GM18505 (cell line): ENCODE data around the gene TBC1D5.

Source experiments
- ATAC-seq: cut with Tn5 transposase; IDR thresholded peaks from one replicate; pipeline ENCODE4 v1.9.1; 2021; ENCODE audit not compliant: unreplicated experiment
- POLR2A ChIP-seq: IDR thresholded peaks from 4 replicates; pipeline ENCODE4 v1.6.1; 2011; ENCODE audit warnings: borderline replicate concordance; ENCODE audit not compliant: insufficient read depth, insufficient read length; ENCODE audit errors: extremely low read depth

TBC1D5 gene

DNA sequence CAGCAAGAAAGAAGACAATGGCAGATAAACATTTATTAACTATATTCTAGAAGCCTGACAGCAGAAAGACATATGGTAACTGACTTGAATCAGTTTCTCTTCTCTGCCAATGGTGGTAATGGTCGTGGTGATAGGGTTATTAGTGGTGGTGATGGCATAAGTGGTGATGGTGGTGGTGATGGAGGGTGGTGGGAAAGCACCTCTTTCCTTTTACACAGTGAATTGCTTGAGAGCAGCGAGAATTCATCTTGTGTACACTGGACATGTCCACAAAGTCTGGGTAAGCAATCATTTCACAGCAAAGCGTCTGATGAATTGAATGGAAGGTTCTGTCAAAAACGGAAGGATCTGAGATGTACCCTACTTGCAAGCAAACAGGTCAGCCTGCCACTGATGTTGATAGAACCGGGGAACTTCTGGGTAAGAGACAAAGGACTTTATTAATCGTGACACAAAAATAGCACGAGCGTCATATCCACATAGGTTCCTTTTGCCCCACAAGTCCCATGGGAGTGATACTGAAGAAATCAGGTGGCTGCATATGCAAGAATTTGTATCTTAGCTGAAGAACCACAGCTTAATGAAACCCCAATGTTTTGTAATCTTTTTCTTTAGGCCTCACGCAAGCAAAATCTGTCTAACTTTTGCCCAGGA, 23.5 kb upstream of the TBC1D5 start:
- TF ChIP-seq POLR2A = no peak
- ATAC-seq = peak; percentile 66

- no peak for TF ChIP-seq POLR2A
Measured at GRCh38 chr3:17761563-17761962, 19.1 kb upstream of the TBC1D5 start.

GRCh38 chr3:17759901-17760300, 17.5 kb upstream of the TBC1D5 start:
- no peak for ATAC-seq
- no peak for TF ChIP-seq POLR2A

More at GRCh38 chr3:17761563-17761962, 19.1 kb upstream of the TBC1D5 start:
- ATAC-seq = no peak

DNA sequence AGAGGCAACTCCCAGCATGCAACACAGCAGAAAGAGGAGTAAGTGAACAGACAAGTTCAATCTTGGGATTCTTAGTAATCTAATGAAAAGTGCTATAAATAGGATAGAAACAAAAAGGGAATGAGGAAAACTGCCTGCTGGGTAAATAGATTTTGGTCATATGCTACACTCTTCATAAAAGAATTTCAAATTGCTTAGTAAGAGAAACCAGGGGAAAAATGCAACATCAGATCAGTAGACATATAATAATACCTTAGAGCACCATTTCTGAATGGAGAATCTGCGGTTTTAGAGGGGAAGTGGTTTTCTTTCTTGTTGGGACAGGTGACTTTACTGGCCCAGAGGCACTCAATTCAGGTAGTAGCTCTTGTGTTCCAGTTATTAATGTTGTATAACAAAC, 13.4 kb upstream of the TBC1D5 start:
- no peak for TF ChIP-seq POLR2A
- no peak for ATAC-seq

GRCh38 chr3:17753632-17753992, 11.2 kb upstream of the TBC1D5 start:
- no peak for ATAC-seq
- no peak for TF ChIP-seq POLR2A

DNA sequence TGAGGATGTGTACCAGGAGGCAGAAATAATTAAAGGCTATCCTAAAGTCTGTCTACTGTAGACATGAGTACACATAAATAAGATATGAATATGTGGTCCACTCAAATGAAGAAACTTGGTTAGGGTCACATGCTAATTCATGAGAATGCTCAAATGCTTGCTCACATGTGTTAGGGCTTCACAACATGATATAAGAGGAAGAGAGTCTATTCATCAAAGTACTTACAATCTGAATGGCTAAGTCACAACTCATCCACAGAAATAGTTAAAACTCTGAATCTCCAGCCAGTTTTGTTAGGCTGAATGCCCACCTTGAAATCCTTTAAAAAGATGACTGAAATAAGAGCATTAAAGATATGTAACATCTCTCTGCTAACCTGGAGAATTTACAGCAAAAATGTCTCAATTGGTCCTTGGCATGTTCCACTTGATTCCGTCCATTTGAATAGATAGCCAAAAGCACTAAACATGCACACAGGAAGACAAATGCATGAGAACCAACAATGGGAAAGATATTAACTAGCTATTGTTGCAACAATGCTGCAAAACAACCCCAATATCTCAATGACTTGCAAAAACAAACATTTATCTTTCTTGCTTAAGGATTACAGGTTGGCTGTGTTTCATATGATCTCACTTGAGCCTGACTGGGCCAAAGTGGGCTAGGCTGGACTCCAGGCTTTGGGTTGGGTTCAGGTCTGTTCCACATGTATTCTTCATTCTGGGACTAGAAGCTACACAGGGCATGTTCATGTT, 10.6 kb upstream of the TBC1D5 start:
- TF ChIP-seq POLR2A = no peak
- no peak for ATAC-seq

GRCh38 chr3:17752436-17752835, 10.0 kb upstream of the TBC1D5 start:
- TF ChIP-seq POLR2A = no peak
- no peak for ATAC-seq

DNA sequence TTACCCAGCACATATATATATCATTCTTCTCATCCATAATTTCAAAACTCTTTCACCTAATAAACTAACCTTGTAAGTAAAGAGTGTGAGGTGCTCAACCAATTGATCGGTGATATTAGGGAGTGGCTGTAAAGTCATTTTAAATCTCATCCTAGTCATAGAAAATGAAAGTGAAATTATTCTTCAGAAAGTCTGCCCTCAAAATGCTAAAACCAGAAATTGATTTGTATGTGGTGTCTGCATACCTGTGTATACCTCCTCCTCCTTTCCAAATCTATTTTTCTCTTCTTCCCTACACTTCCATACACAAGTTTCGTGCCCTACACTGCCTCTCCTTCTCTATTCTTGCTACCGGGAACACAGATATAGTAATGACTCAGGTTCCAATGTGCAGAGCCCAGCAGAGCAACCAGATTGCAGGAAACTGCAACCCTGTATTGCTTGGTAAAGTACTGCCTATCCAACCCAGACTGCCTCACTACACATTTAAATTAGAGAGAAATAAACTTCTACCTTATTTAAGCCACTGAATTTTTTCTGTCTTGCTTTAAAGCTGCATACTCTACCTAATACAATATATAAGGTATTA, 7.4 kb upstream of the TBC1D5 start:
- peak; percentile 28 for ATAC-seq
- no peak for TF ChIP-seq POLR2A

DNA sequence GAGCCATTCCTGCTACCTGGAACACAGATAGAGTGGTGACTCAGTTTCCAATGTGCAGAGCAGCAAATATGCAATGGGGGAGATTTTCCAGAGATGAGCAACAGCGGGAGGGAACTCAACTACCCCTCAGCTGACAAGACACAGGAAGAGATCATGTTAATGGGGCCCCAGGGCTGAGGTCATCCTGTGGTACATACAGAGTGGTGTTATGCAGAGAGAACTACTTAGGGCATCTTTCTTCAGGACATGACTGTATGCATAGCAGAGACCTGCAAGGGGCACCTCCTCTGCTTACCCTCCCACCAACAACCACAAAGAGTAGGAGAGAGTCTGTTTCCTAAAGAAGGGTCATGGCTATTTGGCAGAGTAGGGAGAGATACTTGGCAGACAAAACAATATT, 6.8 kb upstream of the TBC1D5 start:
- ATAC-seq = peak; percentile 34
- TF ChIP-seq POLR2A = no peak

- TF ChIP-seq POLR2A = no peak
- no peak for ATAC-seq
Measured at GRCh38 chr3:17747890-17748247, 5.4 kb upstream of the TBC1D5 start.

GRCh38 chr3:17747174-17747889, 4.9 kb upstream of the TBC1D5 start:
- no peak for TF ChIP-seq POLR2A
- ATAC-seq = peak; percentile 67

GRCh38 chr3:17745894-17746293, 3.5 kb upstream of the TBC1D5 start:
- no peak for ATAC-seq
- TF ChIP-seq POLR2A = no peak

DNA sequence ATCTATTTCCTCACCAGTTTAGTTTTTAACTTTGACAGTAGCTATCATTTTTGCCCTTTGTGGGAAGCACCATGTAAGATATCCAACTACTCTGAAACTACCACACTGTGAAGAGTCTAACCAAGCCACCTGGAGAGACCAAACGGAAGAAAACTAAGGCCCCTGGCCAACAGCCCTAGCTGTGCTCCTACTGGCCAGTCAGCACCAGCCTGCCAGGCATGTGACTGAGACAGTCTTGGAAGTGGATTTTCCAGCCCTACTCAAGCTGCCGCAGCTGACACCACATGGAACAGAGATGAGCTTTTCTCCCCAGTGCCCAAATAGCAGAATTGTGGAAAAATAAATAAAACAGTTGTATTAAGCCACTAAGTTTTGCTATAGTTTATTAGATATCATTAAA, 2.9 kb upstream of the TBC1D5 start:
- TF ChIP-seq POLR2A = no peak
- no peak for ATAC-seq
